Endothelial cell of umbilical vein (primary cell): ENCODE results near the gene FAM78A. TPM values are rescaled to one million over a fixed set of nuclear protein-coding genes. Genes with fewer than 3 reads are reported as not detected.
A peak's percentile ranks its signal among the peaks of the same experiment; 100 is the strongest.

Experiments used
- BruUV-seq: library from RNA; stranded (reverse); fragments of 400-500 nt; replicated peaks from 2 replicates; lab custom pipeline; 2021; lab: Mats Ljungman, UMichigan
- CTCF ChIA-PET: fragments of 300-600, 350-600 bp; sonication (Branson Sonifier 250); formaldehyde crosslinking; loops from one replicate; lab custom pipeline; 2021; ENCODE audit warnings: antibody characterized with exemption, inconsistent platforms; lab: Charles Lee
- POLR2A ChIA-PET: fragments of 300-600, 350-600 bp; sonication (Branson Sonifier 250); formaldehyde crosslinking; loops from one replicate; lab custom pipeline; 2021; ENCODE audit warnings: antibody characterized with exemption, inconsistent platforms; lab: Charles Lee
- DNase-seq: peaks from one replicate; pipeline ENCODE4 v3.0.0-alpha.2; 2011; ENCODE audit warnings: low read depth, low spot score
- FAIRE-seq: peaks from 2 replicates; lab custom pipeline; 2011; peaks lifted over from hg19 to GRCh38; lab: Jason Lieb, UNC
- H2AFZ ChIP-seq: 2 replicates; pipeline ENCODE4 v1.6.0; 2012; ENCODE audit warnings: low read depth, low read length, control low read depth, inconsistent platforms
- H3K27ac ChIP-seq: 2 replicates; pipeline ENCODE4 v1.5.1; 2011; ENCODE audit warnings: low read depth, mild to moderate bottlenecking, control low read depth, low read length, moderate library complexity; ENCODE audit not compliant: insufficient read depth
- H3K27me3 ChIP-seq, 2 experiments: 2 replicates each; pipeline versions ENCODE4 v1.6.0 to v1.6.1; 2011; ENCODE audit warnings: low read length in 2 of 2, mixed read lengths in 1 of 2; ENCODE audit not compliant: control insufficient read depth in 2 of 2, insufficient read depth in 2 of 2
- H3K36me3 ChIP-seq, 2 experiments: 2 replicates in 1 of 2; 3 replicates in 1 of 2; pipeline ENCODE4 v1.5.1; 2011; ENCODE audit warnings: low read length in 2 of 2, mild to moderate bottlenecking in 1 of 2, moderate library complexity in 1 of 2; ENCODE audit not compliant: control insufficient read depth in 2 of 2, insufficient read depth in 2 of 2; ENCODE audit errors: extremely low read depth in 1 of 2
- H3K4me1 ChIP-seq: 3 replicates; pipeline ENCODE4 v1.5.1; 2011; ENCODE audit warnings: mild to moderate bottlenecking, low read length; ENCODE audit not compliant: control insufficient read depth, insufficient read depth; ENCODE audit errors: extremely low read depth
- H3K4me2 ChIP-seq: 2 replicates; pipeline ENCODE4 v1.6.1; 2011; ENCODE audit warnings: low read length, control low read depth, mixed read lengths; ENCODE audit not compliant: insufficient read depth
- H3K4me3 ChIP-seq, 3 experiments: fragments of 200-600 bp in 1 of 3; sonication (generic), shearing (Covaris generic) in 1 of 3; replicated peaks in 1 of 3; 2 replicates each; pipeline ENCODE4 v1.5.1; 2011 to 2016; ENCODE audit warnings: control low read depth in 3 of 3, low read length in 3 of 3, mild to moderate bottlenecking in 2 of 3, inconsistent platforms in 1 of 3, low read depth in 1 of 3, moderate library complexity in 1 of 3; ENCODE audit not compliant: insufficient read depth in 1 of 3
- H3K79me2 ChIP-seq: 2 replicates; pipeline ENCODE4 v1.6.0; 2012; ENCODE audit warnings: low read length, inconsistent platforms; ENCODE audit not compliant: control insufficient read depth, insufficient read depth
- H3K9ac ChIP-seq: replicated peaks from 2 replicates; pipeline ENCODE3; 2011; ENCODE audit warnings: low read length, control low read depth; ENCODE audit not compliant: insufficient read depth; ENCODE audit errors: extremely low read depth
- H3K9me1 ChIP-seq: replicated peaks from 3 replicates; pipeline ENCODE4 v1.6.0; 2011; ENCODE audit warnings: mild to moderate bottlenecking, low read length; ENCODE audit not compliant: control insufficient read depth, insufficient read depth; ENCODE audit errors: extremely low read depth
- H3K9me3 ChIP-seq: replicated peaks from 2 replicates; pipeline ENCODE4 v1.5.1; 2012; ENCODE audit warnings: low read length, inconsistent platforms; ENCODE audit not compliant: control insufficient read depth, insufficient read depth
- H4K20me1 ChIP-seq: replicated peaks from 2 replicates; pipeline ENCODE3; 2011; ENCODE audit warnings: mild to moderate bottlenecking, low read length; ENCODE audit not compliant: control insufficient read depth, insufficient read depth; ENCODE audit errors: extremely low read depth
- EZH2 ChIP-seq: IDR thresholded peaks from 2 replicates; pipeline ENCODE4 v1.6.1; 2012; ENCODE audit warnings: borderline replicate concordance, low read depth, mild to moderate bottlenecking, moderate library complexity, low read length, inconsistent platforms; ENCODE audit not compliant: severe bottlenecking
- FOS ChIP-seq: IDR thresholded peaks from 2 replicates; pipeline ENCODE4 v1.6.1; 2011; ENCODE audit warnings: mild to moderate bottlenecking, low read length, moderate library complexity, borderline replicate concordance; ENCODE audit not compliant: insufficient read depth
- GATA2 ChIP-seq: IDR thresholded peaks from 2 replicates; pipeline ENCODE4 v1.7.0; 2011; ENCODE audit warnings: low read depth, mild to moderate bottlenecking, moderate library complexity, mixed read lengths, low read length; ENCODE audit not compliant: insufficient read length, insufficient read depth
- JUN ChIP-seq: IDR thresholded peaks from 2 replicates; pipeline ENCODE4 v1.6.1; 2011; ENCODE audit warnings: borderline replicate concordance, low read depth; ENCODE audit not compliant: insufficient read length, insufficient read depth
- MAX ChIP-seq: IDR thresholded peaks from 2 replicates; pipeline ENCODE4 v1.6.1; 2011; ENCODE audit not compliant: insufficient read depth, insufficient read length
- MYC ChIP-seq: IDR thresholded peaks from one replicate; pipeline ENCODE4 v1.6.1; 2011; ENCODE audit warnings: mild to moderate bottlenecking, low read depth, low read length
- POLR2A ChIP-seq: IDR thresholded peaks from 2 replicates; pipeline ENCODE4 v1.6.1; 2012; ENCODE audit warnings: low read depth, mild to moderate bottlenecking, control low read depth, low read length
- POLR2AphosphoS5 ChIP-seq: IDR thresholded peaks from 2 replicates; pipeline ENCODE4 v1.6.1; 2012; ENCODE audit warnings: low read depth, mild to moderate bottlenecking, control low read depth, low read length, moderate library complexity; ENCODE audit not compliant: insufficient read depth
- dilution Hi-C: fragments of 300-500 bp; cut with MboI; formaldehyde crosslinking; loops from one replicate; pipeline ENCODE4 v1.15.0; 2019; ENCODE audit warnings: low sequenced_read_pairs; ENCODE audit not compliant: extremely low pct_ligation_motif_present
- intact Hi-C: fragments of 100-400 bp; cut with micrococcal nuclease; formaldehyde crosslinking; loops from one replicate; pipeline ENCODE4 v1.10.0; 2022
- polyA plus RNA-seq, 4 experiments: library from polyadenylated mRNA; depleted of rRNA in 3 of 4; stranded (reverse) in 3 of 4; unstranded in 1 of 4; fragments of >200 nt; gene quantifications; 2 replicates each; pipeline versions ENCODE4 v1.2.1 to v1.2.3, GENCODE V29; 2011 to 2012; ENCODE audit warnings: missing spikeins in 1 of 4
- total RNA-seq: library from RNA; stranded (reverse); gene quantifications from 2 replicates; pipeline ENCODE4 v1.2.3, GENCODE V29; 2021
- TF ChIP-seq, protein P1 (sequence below), 2 donors: IDR thresholded peaks; 1 replicate in 1 of 2; 2 replicates in 1 of 2; pipeline ENCODE4 v1.5.1; 2011; ENCODE audit warnings: low read length in 2 of 2, mild to moderate bottlenecking in 2 of 2, moderate library complexity in 2 of 2, control low read depth in 1 of 2, inconsistent platforms in 1 of 2, low read depth in 1 of 2; ENCODE audit not compliant: insufficient read depth in 1 of 2; ENCODE audit errors: extremely low read depth in 1 of 2

FAM78A gene
- total and polyA plus RNA-seq, 2 donors (not counting 3 experiments of a cell fraction or from before 2014, with no cell fraction given) = 34.0 to 37.4 TPM

DNA sequence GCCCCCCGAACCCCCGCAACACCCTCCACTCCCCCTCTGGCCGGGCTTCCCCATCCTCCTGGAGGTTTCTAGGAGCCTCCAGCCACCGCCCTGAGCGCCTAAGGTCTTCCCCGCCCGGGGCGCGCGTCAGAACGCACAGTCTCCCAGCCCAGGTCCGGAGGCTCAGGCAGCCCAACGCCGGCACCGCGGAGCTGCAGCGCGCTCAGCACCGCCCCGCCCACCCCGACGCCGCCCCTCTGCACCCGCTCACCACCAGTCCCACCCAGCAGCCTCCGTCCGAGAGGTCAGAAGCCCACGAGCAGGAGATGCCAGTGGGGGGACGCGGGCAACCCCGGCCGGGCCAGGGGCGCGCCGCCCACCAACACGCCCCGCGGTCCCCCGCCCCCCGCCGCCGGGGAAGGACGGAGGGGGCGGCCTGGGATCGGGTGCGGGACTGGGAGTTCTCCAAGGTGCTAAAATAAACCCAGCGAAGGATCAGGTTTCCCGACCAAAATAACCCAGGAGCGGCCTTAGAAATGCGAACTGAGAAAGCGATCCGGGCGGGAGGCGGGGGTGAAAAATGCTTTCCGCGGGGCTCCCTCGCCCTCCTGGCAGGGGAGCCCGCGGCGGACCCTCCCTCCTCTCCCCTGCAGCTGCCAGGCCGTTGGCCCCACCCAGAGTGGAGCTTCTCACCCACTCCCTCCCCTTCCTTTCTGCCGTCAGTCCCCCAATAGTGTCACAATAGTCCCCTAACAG is 6.5 kb upstream of the FAM78A start:
- DNase-seq (peak; percentile 19), FAIRE-seq (no peak)
- intact Hi-C loops (no loop called here), dilution Hi-C loops (no loop called here)
- H3K79me2 ChIP-seq = no peaks in the 10 kb centered on the region
- no peaks in the 10 kb centered on the region for H3K36me3 ChIP-seq
- H3K27me3 ChIP-seq = peaks cover 20 to 23% of the 10 kb centered on the region in 2 experiments
- no peak overlapping the region for H3K4me2 ChIP-seq
- no peak overlapping the region for H3K9ac ChIP-seq
- H3K4me1 ChIP-seq = no peaks in the 10 kb centered on the region
- no TSS peak for BruUV-seq
- no peaks in the 10 kb centered on the region for H3K9me1 ChIP-seq
- POLR2A ChIA-PET = no interaction called here
- H2AFZ ChIP-seq = no peak overlapping the region
- TF ChIP-seq POLR2AphosphoS5 (no peak), GATA2 (no peak), FOS (no peak), MAX (no peak), MYC (no peak), JUN (no peak), EZH2 (no peak), POLR2A (no peak)
- TF ChIP-seq, protein P1, sequence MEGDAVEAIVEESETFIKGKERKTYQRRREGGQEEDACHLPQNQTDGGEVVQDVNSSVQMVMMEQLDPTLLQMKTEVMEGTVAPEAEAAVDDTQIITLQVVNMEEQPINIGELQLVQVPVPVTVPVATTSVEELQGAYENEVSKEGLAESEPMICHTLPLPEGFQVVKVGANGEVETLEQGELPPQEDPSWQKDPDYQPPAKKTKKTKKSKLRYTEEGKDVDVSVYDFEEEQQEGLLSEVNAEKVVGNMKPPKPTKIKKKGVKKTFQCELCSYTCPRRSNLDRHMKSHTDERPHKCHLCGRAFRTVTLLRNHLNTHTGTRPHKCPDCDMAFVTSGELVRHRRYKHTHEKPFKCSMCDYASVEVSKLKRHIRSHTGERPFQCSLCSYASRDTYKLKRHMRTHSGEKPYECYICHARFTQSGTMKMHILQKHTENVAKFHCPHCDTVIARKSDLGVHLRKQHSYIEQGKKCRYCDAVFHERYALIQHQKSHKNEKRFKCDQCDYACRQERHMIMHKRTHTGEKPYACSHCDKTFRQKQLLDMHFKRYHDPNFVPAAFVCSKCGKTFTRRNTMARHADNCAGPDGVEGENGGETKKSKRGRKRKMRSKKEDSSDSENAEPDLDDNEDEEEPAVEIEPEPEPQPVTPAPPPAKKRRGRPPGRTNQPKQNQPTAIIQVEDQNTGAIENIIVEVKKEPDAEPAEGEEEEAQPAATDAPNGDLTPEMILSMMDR (IDR thresholded peaks at IDR 0.05; ENCODE audit: extremely low read depth in 1 of 2, insufficient read depth in 1 of 2, low read depth in 1 of 2, low read length in 2 of 2) = no peak
- no peak overlapping the region for H3K27ac ChIP-seq
- H3K4me3 ChIP-seq = peak overlapping the region in 1 of 3 experiments; percentile 22
- H3K9me3 ChIP-seq = no peaks in the 10 kb centered on the region
- CTCF ChIA-PET = interaction anchor here (0.8 kb wide), 1 partner anchor 54 kb away, joined by 3 read pairs; no protein-coding TSS in a partner anchor
- H4K20me1 ChIP-seq = no peaks in the 10 kb centered on the region
